HepG2 (cell line): ENCODE results near the gene TXNDC16.

Source experiments
- PAWR ChIP-seq: sonication (generic); formaldehyde crosslinking; IDR thresholded peaks from 2 replicates; pipeline ENCODE4 v1.4.0; 2020; ENCODE audit warnings: missing genetic modification reagents, mild to moderate bottlenecking, borderline replicate concordance
- PHF21A ChIP-seq: sonication (generic); formaldehyde crosslinking; IDR thresholded peaks from 2 replicates; pipeline ENCODE4 v1.5.0; 2020; ENCODE audit warnings: mild to moderate bottlenecking, missing genetic modification reagents
- TCF12 ChIP-seq, 2 experiments: fragments of 450-650 bp in 1 of 2; sonication (generic) in 1 of 2; formaldehyde crosslinking in 1 of 2; IDR thresholded peaks; 2 replicates each; pipeline versions ENCODE4 v1.6.1 to v1.8.0; 2017 to 2022; ENCODE audit warnings: antibody characterized with exemption in 1 of 2, mild to moderate bottlenecking in 1 of 2, missing genetic modification reagents in 1 of 2, moderate library complexity in 1 of 2
- TF ChIP-seq, protein P1 (sequence below): sonication (generic); formaldehyde crosslinking; IDR thresholded peaks from 2 replicates; pipeline ENCODE4 v1.5.0; 2020; ENCODE audit warnings: mild to moderate bottlenecking, missing genetic modification reagents, moderate library complexity
- TF ChIP-seq, protein P2 (sequence below): sonication (generic); formaldehyde crosslinking; conservative IDR thresholded peaks from 2 replicates; pipeline ENCODE4 v1.8.1; 2023; ENCODE audit warnings: missing genetic modification reagents

- TF ChIP-seq PHF21A (CRISPR knock-in tag): no peak
- no peak for TF ChIP-seq PAWR (CRISPR knock-in tag)
- TF ChIP-seq TCF12 (IDR thresholded peaks at IDR 0.05): no peak
- no peak for TF ChIP-seq TCF12 (CRISPR knock-in tag; IDR thresholded peaks at IDR 0.05)
- TF ChIP-seq, protein P1, sequence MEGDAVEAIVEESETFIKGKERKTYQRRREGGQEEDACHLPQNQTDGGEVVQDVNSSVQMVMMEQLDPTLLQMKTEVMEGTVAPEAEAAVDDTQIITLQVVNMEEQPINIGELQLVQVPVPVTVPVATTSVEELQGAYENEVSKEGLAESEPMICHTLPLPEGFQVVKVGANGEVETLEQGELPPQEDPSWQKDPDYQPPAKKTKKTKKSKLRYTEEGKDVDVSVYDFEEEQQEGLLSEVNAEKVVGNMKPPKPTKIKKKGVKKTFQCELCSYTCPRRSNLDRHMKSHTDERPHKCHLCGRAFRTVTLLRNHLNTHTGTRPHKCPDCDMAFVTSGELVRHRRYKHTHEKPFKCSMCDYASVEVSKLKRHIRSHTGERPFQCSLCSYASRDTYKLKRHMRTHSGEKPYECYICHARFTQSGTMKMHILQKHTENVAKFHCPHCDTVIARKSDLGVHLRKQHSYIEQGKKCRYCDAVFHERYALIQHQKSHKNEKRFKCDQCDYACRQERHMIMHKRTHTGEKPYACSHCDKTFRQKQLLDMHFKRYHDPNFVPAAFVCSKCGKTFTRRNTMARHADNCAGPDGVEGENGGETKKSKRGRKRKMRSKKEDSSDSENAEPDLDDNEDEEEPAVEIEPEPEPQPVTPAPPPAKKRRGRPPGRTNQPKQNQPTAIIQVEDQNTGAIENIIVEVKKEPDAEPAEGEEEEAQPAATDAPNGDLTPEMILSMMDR (CRISPR knock-in tag): no peak
- TF ChIP-seq, protein P2, sequence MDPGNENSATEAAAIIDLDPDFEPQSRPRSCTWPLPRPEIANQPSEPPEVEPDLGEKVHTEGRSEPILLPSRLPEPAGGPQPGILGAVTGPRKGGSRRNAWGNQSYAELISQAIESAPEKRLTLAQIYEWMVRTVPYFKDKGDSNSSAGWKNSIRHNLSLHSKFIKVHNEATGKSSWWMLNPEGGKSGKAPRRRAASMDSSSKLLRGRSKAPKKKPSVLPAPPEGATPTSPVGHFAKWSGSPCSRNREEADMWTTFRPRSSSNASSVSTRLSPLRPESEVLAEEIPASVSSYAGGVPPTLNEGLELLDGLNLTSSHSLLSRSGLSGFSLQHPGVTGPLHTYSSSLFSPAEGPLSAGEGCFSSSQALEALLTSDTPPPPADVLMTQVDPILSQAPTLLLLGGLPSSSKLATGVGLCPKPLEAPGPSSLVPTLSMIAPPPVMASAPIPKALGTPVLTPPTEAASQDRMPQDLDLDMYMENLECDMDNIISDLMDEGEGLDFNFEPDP (CRISPR knock-in tag): no peak
Measured at GRCh38 chr14:52545584-52546317, 6.6 kb downstream of the TXNDC16 start.
